GM12801 (cell line): ENCODE measurements around the gene RRAGA.

ENCODE experiments used
- TF ChIP-seq, protein P1 (sequence below): IDR thresholded peaks from one replicate; pipeline ENCODE4 v1.5.1; 2011; ENCODE audit warnings: control low read depth; ENCODE audit not compliant: insufficient read length; ENCODE audit errors: extremely low read depth

RRAGA gene

GRCh38 chr9:19048966-19049916, at the start of gene RRAGA:
Gene RRAGA (plus strand): TSS chr9:19049427. CDS start chr9:19049660, 233 bp downstream.
- TF ChIP-seq, protein P1, sequence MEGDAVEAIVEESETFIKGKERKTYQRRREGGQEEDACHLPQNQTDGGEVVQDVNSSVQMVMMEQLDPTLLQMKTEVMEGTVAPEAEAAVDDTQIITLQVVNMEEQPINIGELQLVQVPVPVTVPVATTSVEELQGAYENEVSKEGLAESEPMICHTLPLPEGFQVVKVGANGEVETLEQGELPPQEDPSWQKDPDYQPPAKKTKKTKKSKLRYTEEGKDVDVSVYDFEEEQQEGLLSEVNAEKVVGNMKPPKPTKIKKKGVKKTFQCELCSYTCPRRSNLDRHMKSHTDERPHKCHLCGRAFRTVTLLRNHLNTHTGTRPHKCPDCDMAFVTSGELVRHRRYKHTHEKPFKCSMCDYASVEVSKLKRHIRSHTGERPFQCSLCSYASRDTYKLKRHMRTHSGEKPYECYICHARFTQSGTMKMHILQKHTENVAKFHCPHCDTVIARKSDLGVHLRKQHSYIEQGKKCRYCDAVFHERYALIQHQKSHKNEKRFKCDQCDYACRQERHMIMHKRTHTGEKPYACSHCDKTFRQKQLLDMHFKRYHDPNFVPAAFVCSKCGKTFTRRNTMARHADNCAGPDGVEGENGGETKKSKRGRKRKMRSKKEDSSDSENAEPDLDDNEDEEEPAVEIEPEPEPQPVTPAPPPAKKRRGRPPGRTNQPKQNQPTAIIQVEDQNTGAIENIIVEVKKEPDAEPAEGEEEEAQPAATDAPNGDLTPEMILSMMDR: no peak

DNA sequence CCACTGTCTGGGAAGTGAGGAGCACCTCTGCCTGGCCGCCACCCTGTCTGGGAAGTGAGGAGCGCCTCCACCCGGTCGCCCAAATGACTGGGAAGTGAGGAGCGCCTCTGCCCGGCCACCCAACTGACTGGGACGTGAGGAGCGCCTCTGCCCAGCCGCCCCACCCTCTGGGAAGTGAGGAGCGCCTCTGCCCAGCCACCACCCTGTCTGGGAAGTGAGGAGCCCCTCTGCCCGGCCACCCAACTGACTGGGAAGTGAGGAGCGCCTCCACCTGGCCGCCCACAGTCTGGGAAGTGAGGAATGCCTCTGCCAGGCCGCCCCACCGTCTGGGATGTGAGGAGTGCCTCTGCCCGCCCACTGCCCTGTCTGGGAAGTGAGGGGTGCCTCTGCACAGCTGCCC, 49.1 kb upstream of the RRAGA start:
- TF ChIP-seq, protein P1: no peak

DNA sequence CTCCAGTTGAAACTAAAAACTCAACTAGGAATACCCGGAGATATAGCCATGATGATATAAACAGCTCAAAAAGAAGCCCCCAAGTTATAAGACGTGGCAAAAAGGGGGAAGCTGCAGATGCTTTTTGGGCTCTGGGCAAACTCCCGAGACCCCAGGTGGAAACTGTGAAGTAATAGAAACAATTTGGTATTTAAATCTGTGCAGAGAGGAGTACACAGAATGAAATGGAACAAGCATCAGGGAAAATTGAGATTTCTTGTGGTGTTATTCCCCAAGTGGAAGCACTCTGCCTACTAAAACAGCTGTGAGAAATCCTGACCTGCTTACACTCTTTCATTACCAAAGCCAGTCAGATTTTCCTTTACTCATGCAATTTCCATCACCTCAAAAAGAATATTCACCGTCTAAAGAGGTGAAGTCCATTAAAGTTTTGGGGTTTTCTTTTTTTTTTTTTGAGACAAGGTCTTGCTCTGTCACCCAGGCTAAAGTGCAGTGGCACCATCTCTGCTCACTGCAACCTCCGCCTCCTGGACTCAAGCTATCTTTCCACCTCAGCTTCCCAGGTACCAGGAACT, 39.7 kb upstream of the RRAGA start:
- TF ChIP-seq, protein P1: no peak

DNA sequence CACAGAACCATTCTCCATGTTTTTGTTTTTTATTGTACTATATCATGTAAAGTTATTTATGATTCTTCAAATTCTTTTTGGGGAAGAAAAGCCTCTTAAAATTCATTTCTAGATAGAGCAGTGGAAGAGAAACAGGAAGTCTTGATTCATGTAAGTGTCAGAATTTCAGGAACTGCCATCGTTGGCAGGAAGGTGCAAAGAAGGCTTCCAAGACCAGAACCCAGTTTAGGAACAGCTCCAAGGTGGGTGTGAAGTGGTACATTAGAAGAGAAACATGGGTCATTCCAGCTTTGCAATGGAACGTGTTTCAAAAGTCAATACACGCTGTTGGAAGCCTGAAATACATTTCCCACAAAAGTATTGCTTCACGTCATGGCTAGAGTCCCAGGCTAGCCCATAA, 31.0 kb upstream of the RRAGA start:
- TF ChIP-seq, protein P1: no peak

DNA sequence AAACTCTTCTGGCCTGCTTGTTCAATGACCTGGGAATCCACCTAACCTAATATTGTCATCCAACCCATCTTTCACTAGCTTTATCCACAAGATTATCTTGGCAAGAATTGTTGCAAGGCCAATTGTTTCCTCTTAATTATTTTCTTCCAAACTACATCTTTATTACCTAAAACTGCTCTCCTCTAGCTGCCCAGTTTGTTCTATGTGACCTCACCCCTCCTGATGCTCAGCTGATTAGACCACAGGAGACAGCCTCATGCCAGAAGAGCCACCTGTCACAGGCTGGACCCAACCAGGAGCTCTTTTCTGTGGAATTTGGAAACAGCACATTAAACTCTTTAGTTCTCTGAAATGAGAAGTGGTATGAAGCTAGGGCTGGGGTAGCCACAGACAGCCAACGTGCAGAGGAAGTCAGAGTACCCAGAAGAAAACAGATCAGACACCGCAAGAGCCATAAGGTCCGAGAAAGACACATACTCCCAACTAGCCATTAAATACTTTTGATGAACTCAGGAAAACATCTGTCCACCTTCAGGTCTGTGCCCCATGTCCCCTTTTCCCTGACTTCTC, 28.3 kb upstream of the RRAGA start:
- TF ChIP-seq, protein P1: no peak

GRCh38 chr9:19022206-19022605, 27.0 kb upstream of the RRAGA start:
- TF ChIP-seq, protein P1: no peak

- TF ChIP-seq, protein P1: no peak
Observed at GRCh38 chr9:19023078-19023477, 26.1 kb upstream of the RRAGA start.
